HG02981 (cell line): Measurements from ENCODE around the gene NIPAL1.

Experiments
- ATAC-seq: cut with Tn5 transposase; IDR thresholded peaks from one replicate; pipeline ENCODE4 v1.9.1; 2021; ENCODE audit warnings: mild to moderate bottlenecking, moderate library complexity; ENCODE audit not compliant: unreplicated experiment

The NIPAL1 gene

GRCh38 chr4:48025005-48025404 is 8.4 kb downstream of the NIPAL1 start:
- ATAC-seq = no peak

- peak; percentile 67 for ATAC-seq
Observed at GRCh38 chr4:48027653-48028052, 11.1 kb downstream of the NIPAL1 start.

DNA sequence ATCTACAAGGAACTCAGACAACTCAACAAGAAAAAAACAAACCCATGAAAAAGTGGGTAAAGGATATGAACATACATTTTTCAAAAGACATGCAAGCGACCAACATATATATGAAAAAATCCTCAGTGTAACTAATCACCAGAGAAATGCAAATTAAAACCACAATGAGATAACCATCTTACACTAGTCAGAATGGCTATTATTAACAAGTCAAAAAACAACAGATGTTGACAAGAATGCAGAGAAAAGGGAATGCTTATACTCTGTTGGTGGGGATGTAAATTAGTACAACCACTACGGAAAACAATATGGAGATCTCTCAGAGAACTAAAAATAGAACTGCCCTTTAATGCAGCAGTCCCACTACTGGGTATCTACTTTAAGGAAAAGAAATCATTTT is 12.1 kb downstream of the NIPAL1 start:
- no peak for ATAC-seq

DNA sequence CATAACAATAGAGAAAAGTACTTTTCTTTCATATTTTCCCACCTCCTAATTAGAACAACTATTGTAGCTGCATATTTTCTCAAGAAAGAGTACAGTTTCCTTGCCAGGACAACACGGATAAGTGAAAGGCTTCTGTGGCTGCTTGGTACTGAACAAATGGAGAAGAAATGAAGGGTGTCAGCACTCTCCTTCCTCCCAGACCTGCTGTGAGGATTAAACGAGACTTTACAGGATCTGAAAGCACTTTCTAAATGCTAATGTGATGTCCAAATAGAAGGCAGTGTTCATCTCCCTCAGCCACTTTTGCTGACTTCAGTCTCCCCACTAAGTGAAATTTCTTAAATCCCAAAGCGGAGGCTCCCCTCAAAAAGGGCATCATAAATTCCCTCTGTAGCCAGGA is 13.9 kb downstream of the NIPAL1 start:
- no peak for ATAC-seq

- ATAC-seq = no peak
Observed at GRCh38 chr4:48031802-48032525, 15.4 kb downstream of the NIPAL1 start.

DNA sequence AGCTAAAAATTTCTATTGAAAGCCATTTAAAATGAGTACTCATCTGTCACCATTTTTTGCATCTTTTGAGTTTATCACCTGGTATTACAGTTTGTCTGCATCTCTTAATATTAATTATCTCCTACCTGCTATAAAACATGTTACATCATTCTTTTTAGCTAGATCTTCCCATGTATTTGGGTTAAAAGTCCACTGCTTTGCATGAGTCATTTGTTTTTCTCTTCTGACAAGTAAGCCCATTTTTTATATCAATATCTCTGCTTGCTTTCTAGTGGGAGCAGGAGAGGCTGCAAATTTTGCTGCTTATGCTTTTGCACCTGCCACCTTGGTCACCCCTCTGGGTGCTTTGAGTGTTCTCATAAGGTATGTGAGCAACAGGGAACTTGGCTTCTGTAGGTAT is 16.1 kb downstream of the NIPAL1 start:
- ATAC-seq = no peak

DNA sequence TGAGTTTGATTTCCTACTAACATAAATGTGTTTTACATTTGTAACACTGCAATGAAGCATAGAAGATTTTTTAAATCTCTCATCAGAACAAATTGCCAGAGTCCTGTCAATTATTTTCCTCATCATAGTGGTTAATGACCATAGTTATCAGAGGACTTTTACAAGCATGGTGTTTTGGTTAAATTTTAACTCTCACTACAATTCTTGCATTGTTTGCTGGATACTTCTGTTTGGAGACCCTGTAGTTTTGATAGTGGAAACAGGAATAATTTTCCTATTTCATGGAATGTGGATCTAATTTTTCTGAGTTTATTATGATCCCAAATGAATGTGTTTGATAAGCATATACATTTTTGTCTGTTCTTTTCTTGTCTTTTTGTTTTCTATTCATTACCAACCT is 16.8 kb downstream of the NIPAL1 start:
- ATAC-seq = no peak

GRCh38 chr4:48033825-48034413 is 17.3 kb downstream of the NIPAL1 start:
- ATAC-seq = peak; percentile 53

DNA sequence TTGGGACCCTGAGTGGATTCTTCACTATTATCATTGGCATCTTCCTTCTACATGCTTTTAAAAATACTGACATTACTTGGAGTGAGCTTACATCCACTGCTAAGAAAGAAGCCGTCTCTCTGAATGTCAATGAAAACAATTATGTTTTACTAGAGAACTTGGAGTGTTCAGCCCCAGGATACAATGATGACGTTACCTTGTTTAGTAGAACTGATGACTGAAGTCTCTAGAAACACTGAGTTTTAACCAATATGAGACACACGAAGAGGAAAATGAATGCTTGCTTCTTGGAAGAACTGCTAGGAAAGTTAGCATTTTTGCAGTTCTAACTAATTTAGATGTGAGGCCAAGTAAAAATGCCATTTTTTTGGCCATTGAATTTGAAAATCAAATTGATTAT is 19.4 kb downstream of the NIPAL1 start:
- ATAC-seq = no peak

DNA sequence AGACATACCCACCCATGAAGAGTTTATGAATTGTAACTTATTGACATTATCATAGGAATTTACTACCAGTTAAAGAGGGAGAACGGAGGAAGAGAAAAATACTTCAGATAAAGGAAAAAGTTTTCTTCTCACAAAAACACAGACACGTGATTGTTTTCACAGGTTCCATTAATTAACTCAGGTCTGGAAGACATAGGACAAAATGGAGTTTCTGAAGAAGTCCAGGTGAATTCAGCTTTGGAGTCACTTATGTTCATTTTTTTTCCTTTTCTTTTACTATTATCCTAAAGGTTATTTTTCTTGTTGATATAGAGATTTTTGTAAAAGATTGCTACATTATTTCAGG is 20.5 kb downstream of the NIPAL1 start:
- ATAC-seq = no peak

GRCh38 chr4:48038666-48039065 is 22.1 kb downstream of the NIPAL1 start:
- no peak for ATAC-seq

GRCh38 chr4:48039561-48039960 is 23.0 kb downstream of the NIPAL1 start:
- ATAC-seq = no peak

DNA sequence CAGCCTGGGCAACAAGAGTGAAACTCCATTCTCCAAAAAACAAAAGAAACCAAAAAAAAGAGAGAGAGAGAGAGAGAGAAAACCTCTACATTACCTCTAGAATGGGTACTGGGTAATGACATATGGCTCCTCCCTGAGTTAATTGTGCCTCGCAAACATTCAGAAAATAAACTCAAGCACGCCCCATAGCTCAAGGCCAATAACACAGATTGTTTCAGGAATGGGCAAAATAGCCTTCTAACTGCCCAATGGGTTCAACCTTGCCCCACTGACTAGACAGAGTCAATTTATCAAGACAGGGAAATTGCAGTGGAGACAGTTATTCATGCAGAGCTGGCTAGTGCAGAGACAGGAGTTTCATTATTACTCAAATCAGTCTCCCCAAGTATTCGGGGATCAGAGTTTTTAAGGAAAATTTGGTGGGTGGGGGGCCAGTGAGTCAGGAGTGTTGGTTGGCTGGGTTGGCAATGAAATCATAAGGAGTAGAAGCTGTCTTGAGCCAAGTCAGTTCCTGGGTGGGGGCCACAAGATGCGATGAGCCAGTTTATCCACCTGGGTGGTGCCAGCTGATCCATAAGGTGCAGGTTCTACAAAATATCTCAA is 25.1 kb downstream of the NIPAL1 start:
- no peak for ATAC-seq

- no peak for ATAC-seq
Observed at GRCh38 chr4:48042979-48043461, 26.4 kb downstream of the NIPAL1 start.

DNA sequence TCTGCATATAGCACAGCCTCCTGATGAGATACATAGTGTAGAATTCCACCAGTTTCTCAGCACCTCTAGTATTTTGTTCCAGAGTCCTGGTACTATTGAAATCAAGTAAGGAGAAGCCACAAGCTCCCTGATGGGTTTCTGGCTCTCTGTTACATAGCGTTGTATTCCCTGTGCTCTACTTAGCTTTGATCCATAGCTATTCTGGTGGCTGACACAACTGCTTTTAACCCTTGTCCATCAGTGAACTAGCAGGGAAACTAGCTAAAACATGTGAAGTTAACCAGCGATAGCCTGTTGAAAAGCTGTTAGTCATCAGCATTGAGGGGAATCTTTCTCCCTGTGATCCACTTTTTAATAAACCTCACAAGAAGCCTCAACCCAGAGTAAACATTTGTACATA is 26.9 kb downstream of the NIPAL1 start:
- ATAC-seq = no peak

DNA sequence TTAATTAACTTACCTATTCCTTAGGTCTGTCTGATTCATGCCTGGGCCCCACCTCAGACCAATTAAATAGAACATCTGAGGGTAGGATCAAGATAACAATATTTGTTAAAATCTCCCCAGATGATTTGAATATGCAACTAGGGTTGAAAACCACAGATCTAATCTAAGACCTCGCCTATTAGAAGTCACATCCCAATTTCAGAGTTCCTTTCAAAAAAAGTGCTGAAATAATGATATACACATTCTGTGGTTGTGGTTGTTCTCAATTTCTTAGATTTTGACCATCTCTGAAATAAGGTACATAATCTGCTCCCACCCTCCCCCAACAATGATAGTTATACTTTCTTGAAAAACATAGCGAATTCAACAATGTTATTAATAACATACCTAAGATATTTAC is 27.7 kb downstream of the NIPAL1 start:
- no peak for ATAC-seq

DNA sequence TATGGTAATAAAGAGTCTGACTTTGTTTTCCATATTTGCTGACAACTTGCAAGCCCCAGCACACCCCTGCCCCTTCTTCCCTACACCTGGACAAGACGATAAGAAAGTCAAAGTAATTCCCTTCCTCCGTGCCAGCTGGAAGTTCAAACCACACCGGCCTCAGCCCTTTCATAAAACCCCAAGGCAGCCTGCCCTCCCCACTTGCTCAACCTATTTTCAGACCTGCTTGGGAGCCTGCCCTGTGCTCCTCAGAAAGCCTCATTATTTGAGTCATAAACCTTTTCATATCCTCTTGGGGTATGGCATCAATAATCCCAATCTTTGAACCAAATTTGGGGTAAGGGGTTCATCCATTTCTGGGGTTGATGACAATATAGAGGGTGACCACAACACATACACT is 29.5 kb downstream of the NIPAL1 start:
- no peak for ATAC-seq

DNA sequence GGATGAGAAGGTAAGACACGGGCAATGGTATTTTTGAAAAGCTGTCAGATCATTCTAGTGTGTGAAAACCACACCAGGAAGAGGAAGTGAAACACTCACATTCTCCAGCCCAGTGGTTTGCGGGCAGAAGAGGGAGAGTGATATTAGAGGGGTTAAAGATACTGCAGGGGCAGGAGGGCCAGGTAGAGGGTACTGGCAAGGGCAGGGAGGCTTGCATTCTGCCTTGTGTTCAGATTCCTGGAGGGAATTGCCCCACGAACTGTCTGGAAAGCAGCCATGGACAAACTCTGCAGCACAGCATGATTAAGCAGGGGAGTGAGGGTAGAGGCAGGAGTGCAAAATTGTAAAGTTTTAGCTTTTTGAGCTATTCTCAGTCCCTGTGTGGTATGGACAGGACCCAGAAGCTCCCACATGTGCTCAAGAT is 30.9 kb downstream of the NIPAL1 start:
- peak; percentile 98 for ATAC-seq

- no peak for ATAC-seq
Observed at GRCh38 chr4:48047896-48048295, 31.3 kb downstream of the NIPAL1 start.

- no peak for ATAC-seq
Observed at GRCh38 chr4:48049483-48049882, 32.9 kb downstream of the NIPAL1 start.

DNA sequence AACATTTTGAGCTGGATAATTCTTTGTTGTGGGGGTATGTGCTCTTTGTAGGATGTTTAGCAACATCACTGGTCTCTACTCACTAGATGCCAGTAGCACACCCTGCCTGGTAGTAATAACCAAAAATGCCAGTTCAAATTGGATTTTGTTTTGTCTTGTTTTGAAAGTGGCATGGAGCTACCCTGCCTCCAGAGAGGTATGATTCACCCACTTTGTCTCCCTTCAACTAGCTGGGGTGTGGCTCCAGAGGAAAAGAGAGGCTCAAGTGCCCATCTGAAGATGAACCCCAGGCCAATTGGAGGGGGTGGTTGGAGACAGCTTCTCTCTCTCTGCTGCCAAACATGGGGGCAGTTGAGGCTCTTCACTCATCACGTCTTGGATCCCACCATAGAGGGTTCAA is 34.5 kb downstream of the NIPAL1 start:
- ATAC-seq = no peak
